Measurements from ENCODE around the gene ABCD1. TPM values are rescaled to one million over a fixed set of nuclear protein-coding genes. Genes with fewer than 3 reads are reported as not detected.

Gene ABCD1
- total RNA-seq, 1 donor from 2014 or later, result 53.8 TPM

- no peak for DNase-seq (ENCODE audit: low read depth)
These were observed 47.0 kb downstream of the ABCD1 start for GRCh38 chrX:153771415-153772315.

GRCh38 chrX:153772316-153773217 is 47.9 kb downstream of the ABCD1 start:
- no peak for DNase-seq (ENCODE audit: low read depth)

GRCh38 chrX:153773218-153773611 is 48.6 kb downstream of the ABCD1 start:
- DNase-seq (ENCODE audit: low read depth), result no peak

- no peak for DNase-seq (ENCODE audit: low read depth)
These were observed 49.3 kb downstream of the ABCD1 start for GRCh38 chrX:153773741-153774575.

- no peak for DNase-seq (ENCODE audit: low read depth)
These were observed 50.1 kb downstream of the ABCD1 start for GRCh38 chrX:153774576-153775292.

GRCh38 chrX:153775293-153776119 is 50.9 kb downstream of the ABCD1 start:
- no peak for DNase-seq (ENCODE audit: low read depth)

- DNase-seq (ENCODE audit: low read depth), result no peak
These were observed 51.5 kb downstream of the ABCD1 start for GRCh38 chrX:153776120-153776599.

- DNase-seq (ENCODE audit: low read depth), result no peak
These were observed 52.0 kb downstream of the ABCD1 start for GRCh38 chrX:153776611-153777045.

- DNase-seq (ENCODE audit: low read depth), result no peak
These were observed 52.8 kb downstream of the ABCD1 start for GRCh38 chrX:153777261-153778090.

- DNase-seq (ENCODE audit: low read depth), result no peak
These were observed 53.5 kb downstream of the ABCD1 start for GRCh38 chrX:153778181-153778580.

GRCh38 chrX:153778684-153779101 is 54.0 kb downstream of the ABCD1 start:
- no peak for DNase-seq (ENCODE audit: low read depth)

- DNase-seq (ENCODE audit: low read depth), result peak; percentile 57
These were observed 55.4 kb downstream of the ABCD1 start for GRCh38 chrX:153779891-153780677.

GRCh38 chrX:153780678-153781427 is 56.2 kb downstream of the ABCD1 start, which contains the start of gene SRPK3:
Gene SRPK3, plus strand, starts transcription at chrX:153781041. Its CDS starts 46 bp downstream, at chrX:153781087.
- DNase-seq (ENCODE audit: low read depth), result peak; percentile 81

- peak; percentile 75 for DNase-seq (ENCODE audit: low read depth)
These were observed 56.9 kb downstream of the ABCD1 start for GRCh38 chrX:153781428-153782047.

- peak; percentile 79 for DNase-seq (ENCODE audit: low read depth)
These were observed 57.7 kb downstream of the ABCD1 start for GRCh38 chrX:153782313-153782712.

- no peak for DNase-seq (ENCODE audit: low read depth)
These were observed 58.2 kb downstream of the ABCD1 start for GRCh38 chrX:153782871-153783270.
